NOMO-1 treated with dmso at 0.1 percent for 144 hours (cell line): ENCODE data around the gene MPND.
"Not testable (repeated sequence)": the region's sequence is repeated elsewhere in the genome, so short reads cannot be mapped to it uniquely, and the experiment has no call there.

Experiments
- DNase-seq: peaks from one replicate; lab custom pipeline; 2025; ENCODE audit not compliant: unreplicated experiment; lab: John Stamatoyannopoulos, UW

The MPND gene

GRCh38 chr19:4319067-4319718 lies 24.2 kb upstream of the MPND start:
- no peak for DNase-seq

- no peak for DNase-seq
Measured at GRCh38 chr19:4320419-4320818, 22.9 kb upstream of the MPND start.

GRCh38 chr19:4322942-4323665 lies 20.3 kb upstream of the MPND start:
- DNase-seq = no peak

- DNase-seq = no peak
Measured at GRCh38 chr19:4323692-4324091, 19.7 kb upstream of the MPND start.

GRCh38 chr19:4324228-4324627 lies 19.1 kb upstream of the MPND start:
- DNase-seq = no peak

- no peak for DNase-seq
Measured at GRCh38 chr19:4326215-4326836, 17.0 kb upstream of the MPND start.

GRCh38 chr19:4326837-4327251 lies 16.5 kb upstream of the MPND start:
- DNase-seq = no peak

- DNase-seq = peak; percentile 74
Measured at GRCh38 chr19:4327252-4327876, 16.0 kb upstream of the MPND start.

GRCh38 chr19:4327877-4328242 lies 15.5 kb upstream of the MPND start:
- no peak for DNase-seq

GRCh38 chr19:4328243-4328990 lies 14.9 kb upstream of the MPND start:
- DNase-seq = peak; percentile 93

- DNase-seq = not testable (repeated sequence)
Measured at GRCh38 chr19:4328991-4329681, 14.2 kb upstream of the MPND start.

- DNase-seq = no peak
Measured at GRCh38 chr19:4329858-4330257, 13.5 kb upstream of the MPND start.

- no peak for DNase-seq
Measured at GRCh38 chr19:4334929-4335570, 8.3 kb upstream of the MPND start.

GRCh38 chr19:4337906-4338440 lies 5.4 kb upstream of the MPND start:
- no peak for DNase-seq

- DNase-seq = no peak
Measured at GRCh38 chr19:4338441-4339355, 4.7 kb upstream of the MPND start, which contains the start of gene STAP2. STAP2 (minus strand) TSS chr19:4338827; CDS start chr19:4338753, 74 bp downstream.

GRCh38 chr19:4342314-4342614 lies 1.1 kb upstream of the MPND start:
- DNase-seq = no peak

- DNase-seq = peak; percentile 98
Measured at GRCh38 chr19:4342615-4343369, 570 bp upstream of the MPND start.

GRCh38 chr19:4345342-4346019 lies 2.1 kb downstream of the MPND start:
- DNase-seq = no peak
